Stimulated activated effector memory CD8-positive, alpha-beta T cell treated with anti-CD3 and anti-CD28 coated beads, Interleukin-12 subunit alpha, Interleukin-12 subunit beta, amount 100 ng/mL, for 72 hours (primary cell): ENCODE measurements around the gene MYO5B.
"Not testable (repeated sequence)": the region's sequence is repeated elsewhere in the genome, so short reads cannot be mapped to it uniquely, and the experiment has no call there.

Experiments used
- ATAC-seq: fragments of 150-1000 bp; cut with Tn5 transposase; 2 replicates; pipeline ENCODE4 v1.10.0; 2021
- DNase-seq, 2 donors: peaks; one replicate each; pipeline ENCODE4 v3.0.0; 2021 to 2022; ENCODE audit warnings: low spot score in 2 of 2
- H3K27ac Mint-ChIP-seq: one replicate; pipeline ENCODE4 v1.8.0; 2022; ENCODE audit warnings: mild to moderate bottlenecking, mixed read lengths
- H3K36me3 Mint-ChIP-seq: one replicate; pipeline ENCODE4 v1.8.0; 2022; ENCODE audit warnings: mild to moderate bottlenecking, mixed read lengths
- H3K4me1 Mint-ChIP-seq: one replicate; pipeline ENCODE4 v1.8.0; 2022; ENCODE audit warnings: mixed read lengths
- H3K4me3 Mint-ChIP-seq: one replicate; pipeline ENCODE4 v1.8.0; 2022; ENCODE audit warnings: mild to moderate bottlenecking, mixed read lengths
- H3K9me3 Mint-ChIP-seq: one replicate; pipeline ENCODE4 v1.8.0; 2022; ENCODE audit warnings: mixed read lengths

Gene MYO5B

DNA sequence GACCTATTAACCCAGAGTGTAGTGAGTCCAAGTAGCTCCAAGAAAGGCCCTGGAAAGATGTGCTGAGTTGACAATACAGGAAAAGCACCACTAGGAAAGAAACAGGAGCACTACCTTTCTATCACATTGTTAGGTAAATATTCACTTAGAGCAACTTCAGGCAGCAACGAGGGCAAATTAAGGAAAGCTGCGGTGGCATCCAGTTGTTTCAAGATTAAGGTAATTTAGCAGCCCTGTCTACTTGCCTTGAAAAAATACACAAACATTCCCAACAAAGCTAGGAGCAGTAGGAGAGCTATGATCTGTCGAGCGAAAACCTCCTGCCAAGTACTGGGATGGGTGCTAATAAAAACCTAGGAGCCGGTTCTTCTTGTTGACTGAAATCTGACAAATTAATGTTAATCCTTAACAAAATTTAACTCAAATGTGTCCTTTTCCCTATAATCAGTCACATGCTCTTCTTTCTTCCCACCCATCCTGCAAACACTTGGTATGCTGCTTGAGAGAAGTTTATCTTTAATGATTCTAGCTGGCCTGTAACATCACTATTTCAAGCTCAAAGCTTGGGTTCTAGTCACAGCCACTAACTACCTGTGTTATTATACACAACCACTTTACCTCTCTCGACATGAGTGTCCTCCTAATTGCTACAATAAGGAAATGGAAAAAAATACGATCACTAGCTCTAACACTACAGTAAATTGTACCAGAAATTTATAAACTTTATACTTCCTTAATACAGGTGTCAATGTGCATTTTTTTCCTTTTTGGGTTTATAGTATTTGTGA is 383.6 kb downstream of the MYO5B start:
- no peak for DNase-seq
- Mint-ChIP-seq H3K4me1 (peaks cover 44% of the 10 kb centered on the region), H3K36me3 (peaks cover 21% of the 10 kb centered on the region), H3K4me3 (peak overlapping the region; percentile 89), H3K27ac (no peak overlapping the region), H3K9me3 (peaks cover 3% of the 10 kb centered on the region)
- ATAC-seq, result no peak

GRCh38 chr18:49808553-49809191 is 386.3 kb downstream of the MYO5B start:
- peaks cover 48% of the 10 kb centered on the region for H3K4me1 Mint-ChIP-seq
- not testable (repeated sequence) for H3K9me3 Mint-ChIP-seq, H3K27ac Mint-ChIP-seq, H3K36me3 Mint-ChIP-seq, DNase-seq, ATAC-seq, H3K4me3 Mint-ChIP-seq

DNA sequence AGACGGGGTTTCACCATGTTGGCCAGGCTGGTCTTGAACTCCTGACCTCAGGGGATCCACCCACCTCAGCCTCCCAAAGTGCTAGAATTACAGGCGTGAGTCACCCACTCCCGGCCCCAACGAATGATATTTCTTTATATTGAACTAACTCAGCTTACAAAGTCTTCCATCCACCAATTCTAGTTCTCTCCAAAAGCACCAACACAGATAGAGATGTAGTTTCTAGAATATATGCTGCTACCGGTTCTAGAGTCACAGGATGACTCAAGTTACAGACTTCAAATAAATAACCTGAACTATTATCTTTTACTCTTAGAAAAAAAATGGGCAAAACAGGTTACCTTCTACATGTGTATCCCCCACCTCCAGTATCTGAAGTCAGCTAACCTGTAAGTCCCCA is 390.9 kb downstream of the MYO5B start:
- H3K9me3 Mint-ChIP-seq, result no peaks in the 10 kb centered on the region
- H3K36me3 Mint-ChIP-seq, result peaks cover 35% of the 10 kb centered on the region
- no peak overlapping the region for H3K27ac Mint-ChIP-seq
- H3K4me3 Mint-ChIP-seq, result no peak overlapping the region
- no peak for ATAC-seq
- H3K4me1 Mint-ChIP-seq, result peaks cover 41% of the 10 kb centered on the region
- DNase-seq, result no peak

- DNase-seq, result no peak
- peaks cover 41% of the 10 kb centered on the region for H3K4me1 Mint-ChIP-seq
- no peak overlapping the region for H3K4me3 Mint-ChIP-seq
- H3K36me3 Mint-ChIP-seq, result peaks cover 46% of the 10 kb centered on the region
- ATAC-seq, result no peak
- H3K9me3 Mint-ChIP-seq, result no peaks in the 10 kb centered on the region
- no peak overlapping the region for H3K27ac Mint-ChIP-seq
Observed at GRCh38 chr18:49802623-49803022, 392.3 kb downstream of the MYO5B start.

DNA sequence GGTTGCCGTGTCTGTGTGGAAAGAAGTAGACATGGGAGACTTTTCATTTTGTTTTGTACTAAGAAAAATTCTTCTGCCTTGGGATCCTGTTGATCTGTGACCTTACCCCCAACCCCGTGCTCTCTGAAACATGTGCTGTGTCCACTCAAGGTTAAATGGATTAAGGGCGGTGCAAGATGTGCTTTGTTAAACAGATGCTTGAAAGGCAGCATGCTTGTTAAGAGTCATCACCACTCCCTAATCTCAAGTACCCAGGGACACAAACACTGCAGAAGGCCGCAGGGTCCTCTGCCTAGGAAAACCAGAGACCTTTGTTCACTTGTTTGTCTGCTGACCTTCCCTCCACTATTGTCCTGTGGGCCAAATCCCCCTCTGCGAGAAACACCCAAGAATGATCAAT is 394.5 kb downstream of the MYO5B start:
- ATAC-seq, H3K4me3 Mint-ChIP-seq, DNase-seq, H3K9me3 Mint-ChIP-seq, H3K27ac Mint-ChIP-seq: not testable (repeated sequence)
- H3K36me3 Mint-ChIP-seq, result peaks cover 65% of the 10 kb centered on the region
- H3K4me1 Mint-ChIP-seq, result peaks cover 43% of the 10 kb centered on the region

- not testable (repeated sequence) for H3K4me3 Mint-ChIP-seq, ATAC-seq, DNase-seq, H3K9me3 Mint-ChIP-seq, H3K27ac Mint-ChIP-seq
- peaks cover 37% of the 10 kb centered on the region for H3K4me1 Mint-ChIP-seq
- H3K36me3 Mint-ChIP-seq, result peaks cover 72% of the 10 kb centered on the region
Observed at GRCh38 chr18:49799806-49800205, 395.1 kb downstream of the MYO5B start.

- Mint-ChIP-seq H3K36me3 (peaks cover 87% of the 10 kb centered on the region), H3K27ac (no peak overlapping the region), H3K4me3 (no peak overlapping the region), H3K4me1 (peaks cover 20% of the 10 kb centered on the region), H3K9me3 (no peaks in the 10 kb centered on the region)
- ATAC-seq (no peak), DNase-seq (no peak)
Observed at GRCh38 chr18:49798001-49798400, 396.9 kb downstream of the MYO5B start.

GRCh38 chr18:49795612-49796552 is 399.1 kb downstream of the MYO5B start:
- no peak for ATAC-seq
- Mint-ChIP-seq H3K36me3 (peaks cover 89% of the 10 kb centered on the region), H3K27ac (no peak overlapping the region), H3K9me3 (no peaks in the 10 kb centered on the region), H3K4me3 (no peak overlapping the region), H3K4me1 (peaks cover 16% of the 10 kb centered on the region)
- no peak for DNase-seq

DNA sequence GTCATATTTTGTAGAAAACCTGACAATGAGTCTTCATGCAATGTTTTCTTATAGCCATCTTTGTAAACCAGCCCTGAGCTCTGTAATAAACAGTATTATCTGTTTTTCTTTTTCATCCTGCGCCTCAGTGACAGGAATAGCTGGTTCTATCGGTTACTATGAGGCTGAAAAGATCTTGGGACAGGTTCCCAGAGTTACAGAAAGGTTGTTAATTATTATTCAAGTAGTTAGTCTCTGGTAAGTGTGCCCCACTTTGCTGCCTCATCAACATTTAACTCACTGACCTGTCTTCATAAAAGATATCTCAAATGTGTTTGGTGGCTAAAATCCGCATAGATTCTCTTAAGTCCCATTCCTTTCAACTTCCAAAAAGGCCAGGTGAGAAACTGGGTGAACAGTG is 400.2 kb downstream of the MYO5B start:
- H3K4me1 Mint-ChIP-seq, result peaks cover 23% of the 10 kb centered on the region
- H3K36me3 Mint-ChIP-seq, result peaks cover 94% of the 10 kb centered on the region
- H3K9me3 Mint-ChIP-seq, result no peaks in the 10 kb centered on the region
- DNase-seq (no peak), ATAC-seq (no peak)
- no peak overlapping the region for H3K4me3 Mint-ChIP-seq
- H3K27ac Mint-ChIP-seq, result no peak overlapping the region

DNA sequence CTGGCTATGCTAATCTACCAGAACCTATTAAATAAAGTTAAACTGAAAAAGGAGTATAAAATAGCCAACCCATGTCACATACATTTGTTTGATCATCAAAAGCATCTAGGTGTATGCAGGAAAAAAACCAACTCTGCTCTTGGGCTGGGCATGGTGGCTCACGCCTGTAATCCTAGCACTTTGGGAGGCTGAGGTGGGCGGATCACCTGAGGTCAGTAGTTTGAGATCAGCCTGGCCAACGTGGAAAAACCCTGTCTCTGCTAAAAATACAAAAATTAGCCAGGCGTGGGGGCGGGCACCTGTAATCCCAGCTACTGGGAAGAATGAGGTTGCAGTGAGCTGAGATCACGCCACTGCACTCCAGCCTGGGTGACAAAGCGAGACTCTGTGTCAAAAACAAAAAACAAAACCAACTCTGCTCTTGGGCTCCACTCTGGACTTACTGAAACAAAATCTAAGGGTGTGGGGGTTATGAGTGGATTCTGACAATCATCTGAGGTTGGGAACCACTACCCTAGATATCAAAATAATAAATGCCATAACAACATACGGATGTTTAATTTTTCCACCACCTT is 405.3 kb downstream of the MYO5B start:
- H3K9me3 Mint-ChIP-seq, H3K4me3 Mint-ChIP-seq, DNase-seq: not testable (repeated sequence)
- Mint-ChIP-seq H3K27ac (peak overlapping the region; percentile 81), H3K36me3 (peaks cover 83% of the 10 kb centered on the region), H3K4me1 (peaks cover 51% of the 10 kb centered on the region)
- peak; percentile 65 for ATAC-seq

DNA sequence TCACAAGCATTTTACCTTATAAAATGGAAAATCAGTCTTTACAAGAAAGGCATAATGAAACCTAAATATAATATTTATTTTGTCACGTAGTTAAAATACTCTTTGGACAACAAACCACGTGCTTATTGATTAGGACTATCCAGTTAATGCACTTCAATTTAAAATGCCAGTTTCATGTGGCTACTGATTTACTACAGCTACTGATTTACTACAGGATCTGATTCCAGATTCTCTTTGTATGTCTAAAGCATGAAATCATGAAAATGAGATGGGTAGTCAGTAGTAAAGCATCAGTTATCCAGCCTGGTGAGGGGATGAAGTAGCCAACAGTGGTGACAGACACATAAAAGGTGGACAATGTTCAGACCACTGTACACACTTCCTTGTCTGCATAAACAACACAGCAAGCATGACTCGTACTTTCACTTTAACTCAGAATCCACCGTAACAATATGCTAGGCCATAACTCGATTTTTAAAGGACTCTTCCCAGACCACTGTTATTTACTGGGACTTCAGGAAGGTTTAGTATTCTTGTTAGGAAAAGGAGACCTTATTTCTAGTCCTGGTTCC is 406.5 kb downstream of the MYO5B start:
- ATAC-seq (peak; percentile 89), DNase-seq (no peak)
- Mint-ChIP-seq H3K9me3 (no peaks in the 10 kb centered on the region), H3K27ac (peak overlapping the region; percentile 81), H3K36me3 (peaks cover 83% of the 10 kb centered on the region), H3K4me3 (peak overlapping the region; percentile 51), H3K4me1 (peaks cover 60% of the 10 kb centered on the region)

- ATAC-seq, result no peak
- Mint-ChIP-seq H3K36me3 (peaks cover 70% of the 10 kb centered on the region), H3K4me1 (peaks cover 60% of the 10 kb centered on the region), H3K4me3 (no peak overlapping the region), H3K27ac (no peak overlapping the region), H3K9me3 (no peaks in the 10 kb centered on the region)
- no peak for DNase-seq
Observed at GRCh38 chr18:49786019-49786720, 408.8 kb downstream of the MYO5B start.

DNA sequence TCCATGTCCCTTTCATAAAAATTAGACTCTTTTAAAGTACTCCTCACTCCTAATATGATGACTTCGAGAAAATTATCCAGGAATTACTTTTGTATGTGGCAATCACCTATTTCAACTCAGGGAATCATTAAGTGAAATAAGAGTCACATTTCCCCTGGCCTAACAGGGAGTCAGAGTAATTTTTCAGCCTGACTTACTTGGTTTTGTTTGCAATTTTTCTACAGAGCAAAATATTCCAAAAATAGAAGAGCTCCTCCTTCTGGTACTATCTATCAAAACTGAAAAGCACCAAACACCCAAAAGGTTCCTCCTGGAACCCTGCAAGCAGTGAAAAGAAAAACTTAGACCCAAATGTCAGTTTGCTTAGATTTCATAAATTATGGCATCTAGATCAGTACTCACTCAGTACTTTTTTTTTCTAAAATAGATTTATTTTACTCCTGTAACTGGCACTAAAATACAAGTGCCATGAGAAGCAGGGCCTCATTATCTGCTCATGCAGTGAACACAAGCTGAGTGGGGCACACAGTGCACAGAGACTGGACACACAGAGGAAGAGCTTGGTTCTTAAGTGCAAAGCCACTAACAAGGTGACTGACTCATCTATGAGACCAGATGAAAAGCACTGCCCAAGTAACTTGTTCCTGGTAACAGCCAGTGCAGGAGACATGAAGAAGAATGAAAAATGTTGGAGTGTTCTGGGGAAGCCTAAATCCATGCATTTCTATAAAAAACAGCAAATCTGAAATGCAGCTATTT is 410.3 kb downstream of the MYO5B start:
- peak; percentile 73 for ATAC-seq
- peaks cover 55% of the 10 kb centered on the region for H3K36me3 Mint-ChIP-seq
- no peak for DNase-seq
- H3K9me3 Mint-ChIP-seq, result no peaks in the 10 kb centered on the region
- H3K4me3 Mint-ChIP-seq, result no peak overlapping the region
- peak overlapping the region; percentile 62 for H3K27ac Mint-ChIP-seq
- peaks cover 52% of the 10 kb centered on the region for H3K4me1 Mint-ChIP-seq

DNA sequence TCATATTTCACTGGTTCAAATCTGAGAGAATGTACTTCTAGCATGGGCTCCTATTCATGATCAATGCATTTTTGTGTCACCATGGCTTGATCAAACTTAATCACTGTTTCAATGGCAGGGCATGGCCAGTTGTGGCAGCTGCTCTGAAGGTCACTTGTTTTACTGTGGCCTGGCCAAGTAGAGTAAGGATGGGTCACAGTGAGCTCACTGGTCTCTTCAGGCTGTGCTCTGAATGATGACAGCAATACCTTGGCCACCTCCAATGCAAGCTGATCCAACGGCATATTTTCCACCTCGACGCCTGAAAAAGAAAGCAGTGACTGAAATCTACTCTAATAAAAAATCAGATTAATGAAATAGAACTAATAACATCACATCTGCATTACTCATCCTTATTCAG is 411.3 kb downstream of the MYO5B start:
- not testable (repeated sequence) for DNase-seq, ATAC-seq, H3K9me3 Mint-ChIP-seq, H3K4me3 Mint-ChIP-seq
- H3K4me1 Mint-ChIP-seq, result peaks cover 42% of the 10 kb centered on the region
- peaks cover 51% of the 10 kb centered on the region for H3K36me3 Mint-ChIP-seq
- peak overlapping the region; percentile 62 for H3K27ac Mint-ChIP-seq
